KMS-11 (cell line): Measurements from ENCODE around the gene MYEOV.

Source experiments
- H2AFZ ChIP-seq: fragments of 200-600 bp; sonication (generic); 2 replicates; pipeline ENCODE4 v1.6.1; 2016; ENCODE audit warnings: antibody characterized with exemption, mixed run types, low read depth
- H3K27ac ChIP-seq: fragments of 200-600 bp; sonication (generic); 2 replicates; pipeline ENCODE4 v1.6.1; 2016; ENCODE audit warnings: mild to moderate bottlenecking, mixed run types
- H3K27me3 ChIP-seq: fragments of 200-600 bp; sonication (generic); 2 replicates; pipeline ENCODE4 v1.6.1; 2017; ENCODE audit warnings: mild to moderate bottlenecking, low read depth, mixed run types, moderate library complexity; ENCODE audit not compliant: insufficient read depth
- H3K36me3 ChIP-seq: fragments of 200-600 bp; sonication (generic); 2 replicates; pipeline ENCODE4 v1.6.1; 2017; ENCODE audit warnings: mild to moderate bottlenecking, mixed run types; ENCODE audit not compliant: insufficient read depth
- H3K4me1 ChIP-seq: fragments of 200-600 bp; sonication (generic); 2 replicates; pipeline ENCODE4 v1.6.1; 2016; ENCODE audit warnings: mild to moderate bottlenecking, low read depth, mixed run types; ENCODE audit not compliant: poor library complexity, severe bottlenecking
- H3K4me2 ChIP-seq: fragments of 200-600 bp; sonication (generic); 2 replicates; pipeline ENCODE4 v1.7.0; 2016; ENCODE audit warnings: mild to moderate bottlenecking, mixed run types
- H3K4me3 ChIP-seq: fragments of 200-600 bp; sonication (generic); IDR thresholded peaks from 2 replicates; pipeline ENCODE4 v1.6.1; 2017; ENCODE audit warnings: low read depth, low read length, mixed read lengths; ENCODE audit not compliant: insufficient read depth
- H3K79me2 ChIP-seq: fragments of 200-600 bp; sonication (generic); 2 replicates; pipeline ENCODE4 v1.6.1; 2016; ENCODE audit warnings: low read depth, mixed run types; ENCODE audit not compliant: insufficient read depth
- H3K9ac ChIP-seq: fragments of 200-600 bp; sonication (generic); 2 replicates; pipeline ENCODE4 v1.6.1; 2016; ENCODE audit warnings: mild to moderate bottlenecking, mixed run types
- H4K20me1 ChIP-seq: fragments of 200-600 bp; sonication (generic); 2 replicates; pipeline ENCODE4 v1.6.1; 2016; ENCODE audit warnings: mild to moderate bottlenecking, mixed run types; ENCODE audit not compliant: insufficient read depth
- TF ChIP-seq, protein P1 (sequence below): fragments of 200-600 bp; sonication (generic); conservative IDR thresholded peaks from 2 replicates; pipeline ENCODE4 v1.6.1; 2017; ENCODE audit warnings: low read depth, mild to moderate bottlenecking, antibody characterized with exemption, low read length, moderate library complexity, mixed read lengths

MYEOV gene

DNA sequence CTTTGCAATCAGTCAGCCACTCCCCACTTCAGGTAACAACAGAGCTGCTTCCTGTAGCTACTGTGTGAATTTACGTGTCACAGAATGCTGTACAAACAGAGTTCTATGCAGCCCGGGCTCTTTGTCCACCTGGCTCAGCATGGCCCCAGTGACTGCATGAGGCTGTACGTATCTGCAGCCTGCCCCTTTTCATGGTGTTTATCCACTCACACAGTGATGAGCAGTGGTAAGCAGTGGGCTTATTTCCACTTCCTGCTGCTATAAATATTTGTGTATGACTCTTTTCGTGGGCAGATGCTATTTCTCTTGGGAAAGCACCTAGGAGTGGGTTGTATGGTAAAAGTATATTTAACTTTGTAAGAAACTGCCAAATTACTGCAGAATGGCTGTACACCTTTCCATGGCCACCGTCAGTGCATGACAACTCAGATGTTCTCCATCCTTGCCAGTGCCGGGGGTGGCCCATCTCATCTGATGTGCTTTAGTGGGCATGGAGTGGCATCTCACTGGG is 43.3 kb downstream of the MYEOV start:
- H2AFZ ChIP-seq, result no peak overlapping the region

DNA sequence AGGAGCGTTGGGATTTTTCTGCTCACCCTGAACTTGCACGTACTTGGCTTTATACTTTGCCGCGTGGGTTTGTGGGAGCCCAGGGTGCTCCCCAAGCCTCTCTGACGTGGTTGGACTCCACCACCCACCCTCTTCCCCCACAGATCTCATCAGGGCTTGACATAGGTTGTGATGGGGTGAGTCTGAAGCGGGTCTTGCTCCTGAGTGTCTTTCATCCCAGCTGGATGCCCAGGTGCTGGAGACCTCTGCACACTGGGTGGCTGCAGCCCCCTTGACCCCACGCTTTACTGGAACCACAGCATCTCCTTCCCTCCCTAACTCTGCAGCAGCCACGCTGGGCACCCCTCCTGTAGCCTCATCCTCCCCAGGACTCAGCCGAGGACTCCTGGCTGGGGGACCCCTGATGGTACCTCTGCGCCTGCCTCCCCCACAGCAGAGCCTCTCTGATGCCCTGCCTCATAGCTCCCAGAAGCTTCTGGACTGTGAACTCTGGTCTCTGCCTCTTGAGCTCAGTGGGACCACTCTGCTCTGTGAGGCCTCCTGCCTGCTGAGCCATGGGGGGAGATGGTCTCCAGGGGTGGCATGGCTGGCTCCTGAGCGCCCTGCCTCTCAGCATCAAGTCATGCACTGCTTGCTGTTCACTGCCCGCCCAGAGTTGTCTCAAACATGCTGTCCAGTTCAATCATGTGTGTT is 45.2 kb downstream of the MYEOV start:
- Histone ChIP-seq H3K4me2 (no peak overlapping the region), H3K4me3 (no peak overlapping the region), H3K27me3 (no peaks in the 10 kb centered on the region), H3K79me2 (no peaks in the 10 kb centered on the region), H3K27ac (no peak overlapping the region), H4K20me1 (no peaks in the 10 kb centered on the region), H3K9ac (no peak overlapping the region), H3K4me1 (no peaks in the 10 kb centered on the region), H3K36me3 (no peaks in the 10 kb centered on the region), H2AFZ (no peak overlapping the region)
- TF ChIP-seq, protein P1, sequence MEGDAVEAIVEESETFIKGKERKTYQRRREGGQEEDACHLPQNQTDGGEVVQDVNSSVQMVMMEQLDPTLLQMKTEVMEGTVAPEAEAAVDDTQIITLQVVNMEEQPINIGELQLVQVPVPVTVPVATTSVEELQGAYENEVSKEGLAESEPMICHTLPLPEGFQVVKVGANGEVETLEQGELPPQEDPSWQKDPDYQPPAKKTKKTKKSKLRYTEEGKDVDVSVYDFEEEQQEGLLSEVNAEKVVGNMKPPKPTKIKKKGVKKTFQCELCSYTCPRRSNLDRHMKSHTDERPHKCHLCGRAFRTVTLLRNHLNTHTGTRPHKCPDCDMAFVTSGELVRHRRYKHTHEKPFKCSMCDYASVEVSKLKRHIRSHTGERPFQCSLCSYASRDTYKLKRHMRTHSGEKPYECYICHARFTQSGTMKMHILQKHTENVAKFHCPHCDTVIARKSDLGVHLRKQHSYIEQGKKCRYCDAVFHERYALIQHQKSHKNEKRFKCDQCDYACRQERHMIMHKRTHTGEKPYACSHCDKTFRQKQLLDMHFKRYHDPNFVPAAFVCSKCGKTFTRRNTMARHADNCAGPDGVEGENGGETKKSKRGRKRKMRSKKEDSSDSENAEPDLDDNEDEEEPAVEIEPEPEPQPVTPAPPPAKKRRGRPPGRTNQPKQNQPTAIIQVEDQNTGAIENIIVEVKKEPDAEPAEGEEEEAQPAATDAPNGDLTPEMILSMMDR, result no peak

More for the DNA sequence above, 43.3 kb downstream of the MYEOV start:
- Histone ChIP-seq H3K4me2 (no peak overlapping the region), H3K79me2 (no peaks in the 10 kb centered on the region), H3K36me3 (no peaks in the 10 kb centered on the region), H3K27ac (no peak overlapping the region), H3K4me1 (no peaks in the 10 kb centered on the region), H4K20me1 (no peaks in the 10 kb centered on the region), H3K27me3 (no peaks in the 10 kb centered on the region), H3K4me3 (no peak overlapping the region), H3K9ac (no peak overlapping the region)
- TF ChIP-seq, protein P1, result no peak

DNA sequence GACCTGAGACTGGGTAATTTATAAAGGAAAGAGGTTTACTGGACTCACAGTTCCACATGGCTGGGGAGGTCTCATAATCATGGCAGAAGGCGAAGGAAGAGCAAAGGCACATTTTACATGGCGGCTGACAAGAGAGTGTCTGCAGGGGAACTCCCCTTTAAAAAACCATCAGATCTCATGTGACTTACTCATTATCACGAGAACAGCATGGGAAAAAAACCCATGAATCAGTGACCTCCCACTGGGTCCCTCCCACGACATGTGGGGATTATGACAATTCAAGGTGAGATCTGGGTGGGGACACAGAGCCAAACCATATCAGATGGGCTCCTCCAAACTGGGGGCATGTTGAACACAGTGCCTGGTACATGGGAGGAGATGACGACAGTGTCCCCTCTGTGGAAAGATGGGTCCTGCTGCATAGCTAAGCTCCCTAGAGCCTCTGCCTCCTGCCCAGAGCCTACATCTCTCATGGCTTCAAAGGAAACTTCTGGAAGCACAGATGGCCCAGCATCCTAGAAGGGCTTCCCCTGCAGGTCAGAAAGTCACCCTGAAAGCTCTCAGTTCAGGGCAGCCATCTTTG is 46.1 kb downstream of the MYEOV start:
- no peak overlapping the region for H3K4me2 ChIP-seq
- H3K79me2 ChIP-seq, result no peaks in the 10 kb centered on the region
- H3K27me3 ChIP-seq, result no peaks in the 10 kb centered on the region
- H3K4me1 ChIP-seq, result no peaks in the 10 kb centered on the region
- no peaks in the 10 kb centered on the region for H3K36me3 ChIP-seq
- no peak overlapping the region for H3K4me3 ChIP-seq
- no peaks in the 10 kb centered on the region for H4K20me1 ChIP-seq
- no peak overlapping the region for H3K9ac ChIP-seq
- TF ChIP-seq, protein P1, result no peak
- no peak overlapping the region for H3K27ac ChIP-seq
- no peak overlapping the region for H2AFZ ChIP-seq

DNA sequence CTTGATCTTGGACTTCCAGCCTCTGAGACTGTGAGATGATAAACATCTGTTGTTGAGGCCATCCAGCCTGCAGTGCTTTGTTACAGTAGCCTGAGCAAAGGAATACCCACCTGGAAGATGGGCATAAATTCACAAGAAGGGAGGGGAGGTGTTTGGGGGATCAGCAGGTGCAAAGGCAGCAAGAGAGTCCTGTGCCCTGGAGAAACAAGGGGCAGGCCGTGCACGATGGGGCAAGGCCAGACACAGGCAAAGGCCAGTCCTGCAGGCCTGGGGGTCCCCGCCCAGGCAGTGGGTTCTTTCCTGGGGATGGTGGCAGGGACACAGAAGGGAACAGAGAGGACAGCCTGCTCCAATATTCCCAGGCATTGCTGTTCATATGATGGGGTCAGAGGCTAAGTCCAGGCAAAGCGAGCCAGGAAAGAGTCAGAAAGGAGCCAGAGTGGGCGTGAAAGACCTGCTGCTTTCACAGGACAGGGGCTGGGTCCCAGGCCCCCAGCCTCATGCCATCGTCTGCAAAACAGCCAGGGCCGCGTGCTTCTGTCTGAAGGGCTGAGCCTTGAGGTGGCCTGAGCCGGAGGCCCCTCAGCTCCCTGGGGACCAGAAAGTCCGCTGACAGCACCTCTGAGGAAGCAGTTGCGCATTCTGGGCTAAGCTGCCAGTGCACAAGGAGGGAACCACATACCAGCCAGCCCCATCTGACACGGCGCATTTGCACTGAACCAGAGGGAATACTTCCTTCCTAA is 48.8 kb downstream of the MYEOV start:
- Histone ChIP-seq H3K79me2 (no peaks in the 10 kb centered on the region), H3K4me2 (no peak overlapping the region), H3K9ac (no peak overlapping the region), H3K27ac (no peak overlapping the region), H3K4me3 (no peak overlapping the region), H4K20me1 (no peaks in the 10 kb centered on the region), H2AFZ (no peak overlapping the region), H3K36me3 (no peaks in the 10 kb centered on the region), H3K4me1 (no peaks in the 10 kb centered on the region), H3K27me3 (peaks cover 2% of the 10 kb centered on the region; the same call in 1 of the 2 replicates)
- TF ChIP-seq, protein P1, result no peak
